Inferior parietal cortex (tissue), 1 donor: Measurements from ENCODE around the gene MBTPS1.

Experiments used
- DNase-seq: peaks from one replicate; pipeline ENCODE4 v3.0.0-alpha.2; 2016; ENCODE audit errors: extremely low spot score

MBTPS1 gene

DNA sequence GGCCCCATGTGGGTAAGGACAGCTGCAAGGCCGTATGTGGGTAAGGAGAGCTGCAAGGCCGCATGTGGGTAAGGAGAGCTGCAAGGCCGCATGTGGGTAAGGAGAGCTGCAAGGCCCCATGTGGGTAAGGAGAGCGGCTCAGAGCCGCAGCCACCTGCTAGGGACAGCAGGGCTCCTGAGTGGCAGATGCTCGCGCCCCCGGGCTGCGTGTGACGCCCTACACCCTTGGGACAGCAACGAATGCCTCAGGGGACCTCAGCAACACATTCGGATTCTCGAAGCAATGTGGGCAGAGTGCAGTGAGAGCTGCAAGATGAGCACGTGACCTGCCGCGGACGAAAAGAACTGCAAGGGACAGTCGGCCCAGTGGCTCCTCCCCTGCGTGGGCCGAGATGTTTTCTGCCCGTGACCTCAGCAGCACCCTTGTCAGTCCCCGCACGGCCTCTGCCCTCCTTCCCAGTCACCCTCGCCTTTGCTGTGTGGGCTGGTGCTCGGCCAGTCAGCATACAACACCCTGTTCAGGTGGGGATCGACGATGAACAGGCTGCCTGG lies 64.6 kb downstream of the MBTPS1 start:
- no peak for DNase-seq

- no peak for DNase-seq
These were observed 66.4 kb downstream of the MBTPS1 start for GRCh38 chr16:84050316-84050715.

DNA sequence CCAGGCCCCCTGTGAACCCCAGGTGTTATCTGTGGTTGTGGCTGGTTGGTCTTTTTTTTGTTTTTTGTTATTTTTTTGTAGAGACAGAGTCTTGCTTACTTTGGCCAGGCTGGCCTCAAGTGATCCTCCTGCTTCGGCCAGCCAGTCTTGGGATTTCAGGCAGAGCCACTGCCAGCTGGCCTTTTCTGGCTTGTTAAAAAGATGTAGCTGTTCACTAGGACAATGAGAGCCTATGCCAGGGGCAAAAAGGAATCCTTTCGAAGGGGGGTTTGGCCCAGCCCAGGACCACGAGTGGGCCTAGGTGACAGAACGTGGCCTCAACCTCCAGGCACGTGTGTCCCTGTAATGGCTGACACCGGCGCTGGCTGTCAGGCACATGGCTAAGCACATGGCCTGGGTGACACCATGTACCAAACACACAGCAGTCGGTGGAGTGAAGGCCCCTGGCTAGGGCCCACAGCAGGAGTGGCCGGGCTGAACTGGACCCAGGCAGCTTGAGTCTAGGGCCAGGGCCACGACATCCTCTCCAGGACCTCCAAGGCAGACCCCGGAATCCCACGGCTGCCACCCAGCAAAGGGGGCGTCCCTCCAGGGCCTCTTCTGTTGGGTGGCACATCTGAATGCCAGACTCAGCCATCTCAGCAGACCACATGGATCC lies 67.2 kb downstream of the MBTPS1 start:
- DNase-seq = no peak

GRCh38 chr16:84048871-84049270 lies 67.9 kb downstream of the MBTPS1 start:
- no peak for DNase-seq

- no peak for DNase-seq
These were observed 68.5 kb downstream of the MBTPS1 start for GRCh38 chr16:84048270-84048669.

DNA sequence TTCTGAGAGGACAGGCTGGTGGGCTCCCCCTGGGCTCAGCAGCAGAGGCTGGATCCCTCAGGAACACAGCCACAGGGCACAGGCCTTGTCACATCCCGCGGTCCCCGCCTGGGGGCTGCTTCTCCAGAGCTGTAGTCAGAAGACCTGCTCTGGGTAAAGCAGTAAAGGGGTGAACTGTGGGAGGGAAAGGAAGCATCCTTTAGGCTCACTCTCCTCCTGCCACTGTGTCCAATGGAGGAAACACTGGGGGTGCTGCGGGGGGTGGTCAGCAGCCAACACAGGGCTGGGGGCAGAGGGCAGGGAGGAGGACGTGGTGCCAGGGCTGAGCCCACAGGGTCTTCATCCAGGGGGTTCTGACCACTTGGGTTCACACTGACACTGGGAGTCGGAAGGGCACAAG lies 69.1 kb downstream of the MBTPS1 start:
- no peak for DNase-seq

GRCh38 chr16:84047206-84047605 lies 69.5 kb downstream of the MBTPS1 start:
- DNase-seq = no peak

DNA sequence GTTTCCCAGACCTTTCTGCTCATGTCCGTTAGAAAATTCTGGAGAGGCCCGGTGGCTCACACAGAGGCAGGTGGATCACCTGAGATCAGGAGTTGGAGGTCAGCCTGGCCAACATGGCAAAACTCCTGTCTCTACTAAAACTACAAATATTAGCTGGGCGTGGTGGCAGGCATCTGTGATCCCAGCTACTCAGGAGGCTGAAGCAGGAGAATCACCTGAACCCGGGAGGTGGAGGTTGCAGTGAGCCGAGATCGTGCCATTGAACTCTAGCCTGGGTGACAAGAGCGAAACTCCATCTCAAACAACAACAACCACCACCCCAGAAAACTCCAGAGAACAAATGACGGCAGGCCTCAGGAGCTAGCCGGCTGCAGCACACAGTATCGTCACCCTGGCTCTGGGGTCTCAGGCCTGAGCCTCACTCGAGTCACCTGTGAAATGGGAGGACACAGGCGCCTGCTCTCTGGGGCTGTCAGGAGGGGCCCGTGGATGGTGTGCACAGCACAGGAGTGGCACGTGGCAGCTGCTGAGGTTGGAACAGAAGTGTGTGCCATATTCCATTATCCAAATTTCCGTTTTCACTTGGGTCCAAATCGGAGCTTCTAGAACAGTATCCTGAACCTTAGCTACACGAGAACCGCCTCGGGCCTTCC lies 70.8 kb downstream of the MBTPS1 start:
- no peak for DNase-seq

GRCh38 chr16:84045001-84045817 lies 71.5 kb downstream of the MBTPS1 start:
- no peak for DNase-seq

- DNase-seq = no peak
These were observed 72.6 kb downstream of the MBTPS1 start for GRCh38 chr16:84044118-84044488.

GRCh38 chr16:84043486-84044117 lies 73.1 kb downstream of the MBTPS1 start:
- no peak for DNase-seq

DNA sequence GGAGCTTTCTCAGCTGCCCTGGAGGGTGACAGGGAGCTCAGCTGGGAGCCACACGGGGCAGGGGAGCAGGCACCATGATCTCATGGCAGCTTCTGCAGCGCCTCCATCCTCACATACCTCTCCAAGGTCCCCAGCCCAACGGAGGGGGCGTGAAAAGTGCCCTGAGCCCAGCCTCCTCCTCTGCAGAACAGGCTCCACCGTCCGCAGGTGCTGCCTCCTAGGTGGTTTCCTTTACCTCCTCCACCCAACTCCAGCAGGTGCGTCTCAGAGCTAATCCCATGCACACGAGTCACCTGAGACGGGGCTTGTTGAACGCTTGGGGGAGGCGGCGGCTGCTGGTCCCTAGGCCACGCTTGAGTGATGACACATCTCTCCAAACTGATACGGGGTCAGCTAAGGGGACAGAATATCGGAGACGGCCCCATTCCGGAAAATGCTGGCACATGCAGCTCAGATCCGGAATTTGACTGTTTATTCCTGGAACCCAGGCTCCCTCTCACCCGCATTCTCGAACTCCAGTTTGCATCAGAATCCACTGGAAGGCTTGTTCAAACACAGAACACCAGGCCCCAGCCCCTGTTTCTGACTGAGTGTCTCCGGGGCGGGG lies 73.8 kb downstream of the MBTPS1 start:
- no peak for DNase-seq

DNA sequence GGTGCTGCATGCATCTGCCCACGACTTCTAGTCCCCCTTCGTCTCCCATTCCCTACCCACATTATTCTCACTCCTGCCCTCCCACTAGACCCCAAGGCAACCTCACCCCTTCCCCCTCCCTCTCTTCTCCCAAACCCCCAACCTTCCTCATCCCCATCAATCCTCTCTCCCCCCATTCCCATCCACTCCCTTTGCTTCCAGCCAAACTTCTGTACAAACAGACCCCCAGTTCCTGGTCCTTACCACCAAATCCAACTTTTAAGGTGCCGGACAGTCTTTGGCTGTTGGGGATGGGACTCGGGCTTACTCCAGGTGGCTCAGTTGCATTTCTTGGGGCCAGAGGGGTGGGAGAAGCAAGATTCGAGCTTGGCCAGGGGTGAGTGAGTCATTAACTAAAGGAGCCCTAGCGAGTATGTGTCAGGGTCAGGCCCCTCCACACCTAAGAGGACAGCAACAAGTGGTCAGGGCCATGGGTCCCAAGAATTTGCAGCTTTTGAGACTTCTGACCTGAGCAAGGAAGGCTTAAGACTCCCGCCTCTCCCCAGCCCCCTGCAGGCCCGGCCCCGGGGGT lies 74.3 kb downstream of the MBTPS1 start, which contains the start of gene SLC38A8:
Gene SLC38A8 (minus strand): TSS at position 488 of the 571 bp plus-strand sequence. CDS start 638 bp downstream, outside the sequence.
- no peak for DNase-seq

GRCh38 chr16:84041881-84042280 lies 74.9 kb downstream of the MBTPS1 start:
- no peak for DNase-seq

- DNase-seq = no peak
These were observed 75.6 kb downstream of the MBTPS1 start for GRCh38 chr16:84040823-84041820.

GRCh38 chr16:84040226-84040822 lies 76.4 kb downstream of the MBTPS1 start:
- DNase-seq = no peak

DNA sequence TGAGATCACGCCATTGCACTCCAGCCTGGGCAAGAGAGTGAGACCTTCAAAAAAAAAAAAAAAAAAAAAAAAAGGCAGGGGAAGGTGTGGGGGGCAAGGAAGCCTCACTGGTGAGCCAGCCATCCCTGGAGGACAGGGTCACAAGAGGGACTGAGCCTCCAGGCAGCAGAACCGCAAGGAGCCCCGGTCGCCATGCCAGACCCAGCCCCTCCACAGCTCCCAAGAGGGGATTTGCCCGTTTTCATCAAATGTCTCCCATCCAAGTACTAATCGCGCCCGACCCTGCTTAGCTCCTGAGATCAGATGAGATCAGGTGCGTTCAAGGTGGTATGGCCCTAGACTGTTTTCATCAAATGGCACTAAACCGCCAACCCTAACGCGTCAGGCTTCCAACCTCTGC lies 77.0 kb downstream of the MBTPS1 start:
- DNase-seq = no peak

DNA sequence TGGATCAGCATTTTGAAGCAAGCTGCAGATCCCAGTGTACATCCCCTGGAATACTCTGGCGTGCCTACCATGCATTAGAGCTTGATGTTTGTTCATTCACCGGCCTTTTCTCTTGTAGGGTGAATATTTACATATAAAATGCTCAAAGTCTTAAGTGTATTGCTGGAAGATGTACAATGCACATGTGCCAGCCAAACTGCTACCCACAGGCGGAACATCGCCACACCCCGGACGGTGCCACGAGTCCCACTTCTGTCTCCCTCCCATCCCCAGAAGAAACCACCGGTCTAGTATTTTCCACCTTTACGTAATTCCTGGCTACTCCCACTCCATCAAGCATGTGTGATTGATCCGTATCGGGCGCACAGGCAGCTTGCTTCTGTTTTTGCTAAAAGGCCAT lies 78.3 kb downstream of the MBTPS1 start:
- DNase-seq = no peak

GRCh38 chr16:84036982-84037425 lies 79.7 kb downstream of the MBTPS1 start:
- DNase-seq = no peak
